Measurements from ENCODE around the gene TTC7B. TPM values are rescaled to one million over a fixed set of nuclear protein-coding genes. Genes with fewer than 3 reads are reported as not detected.
A peak's percentile ranks its signal among the peaks of the same experiment; 100 is the strongest.

TTC7B gene
- total and polyA plus RNA-seq, 2 of the 13 experiments (the other 11 are each of a cell fraction or from before 2014, with no cell fraction given): 1.3 to 3.2 TPM

GRCh38 chr14:90483571-90483974, 332.7 kb downstream of the TTC7B start:
- no peak overlapping the region for H2AFZ ChIP-seq (ENCODE audit: low read length)
- H3K79me2 ChIP-seq (ENCODE audit: insufficient read depth, low read length): no peaks in the 10 kb centered on the region
- ATAC-seq (no peak), DNase-seq (ENCODE audit: low spot score) (no peak), FAIRE-seq (no peak)
- H3K9me3 ChIP-seq (ENCODE audit: low read length): no peaks in the 10 kb centered on the region
- H3K4me2 ChIP-seq (ENCODE audit: low read depth, low read length): no peak overlapping the region
- H3K36me3 ChIP-seq (replicated peaks in 1 of 2; ENCODE audit: control insufficient read depth in 1 of 2, insufficient read depth in 2 of 2, low read length in 2 of 2): no peaks in the 10 kb centered on the region
- H3K4me3 ChIP-seq (replicated peaks in 1 of 3; ENCODE audit: insufficient read depth in 1 of 3, low read depth in 2 of 3, low read length in 3 of 3): no peak overlapping the region
- no TSS peak for BruUV-seq (replicated peaks)
- 0 out of 5 replicates have a peak, but pooled peaks cover 0 to 3% of the 10 kb centered on the region in 2 experiments for H3K27me3 ChIP-seq (ENCODE audit: control insufficient read depth in 1 of 2, insufficient read depth in 2 of 2, low read length in 2 of 2)
- no peak overlapping the region for H3K27ac ChIP-seq (ENCODE audit: extremely low read length, insufficient read depth, low read length)
- POLR2A ChIA-PET: interaction anchor here (0.7 kb wide), 1 partner anchor 17 kb away, joined by 4 read pairs; no protein-coding TSS in a partner anchor
- WGBS (ENCODE audit: low lambda C conversion rate): 18% methylated on average over 11 of the region's 11 CpGs
- in situ Hi-C loops (cut with HindIII; ENCODE audit: extremely low pct_ligation_motif_present, low pct_unique_long_range_greater_than_20kb) (no loop called here), intact Hi-C loops (cut with micrococcal nuclease; ENCODE audit: unreplicated experiment) (no loop called here)
- TF ChIP-seq MNT (IDR thresholded peaks at IDR 0.05) (peak; percentile 44), ZNF780A (CRISPR knock-in tag; IDR thresholded peaks at IDR 0.05) (no peak)
- H4K20me1 ChIP-seq (ENCODE audit: insufficient read depth, low read length): no peaks in the 10 kb centered on the region
- CTCF ChIA-PET (ENCODE audit: low intra/inter-chr PET ratio, low total read pairs): no interaction called here
- no peaks in the 10 kb centered on the region for H3K4me1 ChIP-seq (ENCODE audit: insufficient read depth, low read length)
- H3K9ac ChIP-seq (ENCODE audit: insufficient read depth, low read depth, low read length): no peak overlapping the region

DNA sequence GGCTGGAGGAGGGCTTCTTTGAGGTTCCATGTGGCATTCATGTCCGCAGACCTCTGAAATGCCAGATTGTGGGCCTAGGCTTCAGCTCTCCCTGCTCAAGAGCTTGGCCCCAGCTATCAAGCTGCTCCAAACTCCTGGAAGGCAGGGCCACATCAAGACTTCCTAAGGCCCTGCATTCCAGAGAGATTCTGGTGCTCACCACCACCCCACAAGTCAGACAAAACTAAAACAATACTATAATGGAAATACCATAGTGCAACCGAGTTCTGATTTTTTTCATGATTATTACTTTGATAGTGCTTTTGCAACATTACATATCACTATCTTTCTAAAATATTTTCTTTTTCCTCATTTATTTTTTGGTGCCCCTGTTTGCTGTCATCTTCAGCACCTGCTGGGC, 333.1 kb downstream of the TTC7B start:
- H3K9ac ChIP-seq (ENCODE audit: insufficient read depth, low read depth, low read length): no peak overlapping the region
- H3K4me1 ChIP-seq (ENCODE audit: insufficient read depth, low read length): no peaks in the 10 kb centered on the region
- no peaks in the 10 kb centered on the region for H3K36me3 ChIP-seq (replicated peaks in 1 of 2; ENCODE audit: control insufficient read depth in 1 of 2, insufficient read depth in 2 of 2, low read length in 2 of 2)
- no TSS peak for BruUV-seq (replicated peaks)
- H3K79me2 ChIP-seq (ENCODE audit: insufficient read depth, low read length): no peaks in the 10 kb centered on the region
- ATAC-seq (no peak), DNase-seq (ENCODE audit: low spot score) (no peak), FAIRE-seq (no peak)
- H3K4me3 ChIP-seq (replicated peaks in 1 of 3; ENCODE audit: insufficient read depth in 1 of 3, low read depth in 2 of 3, low read length in 3 of 3): no peak overlapping the region
- no peaks in the 10 kb centered on the region for H4K20me1 ChIP-seq (ENCODE audit: insufficient read depth, low read length)
- no peaks in the 10 kb centered on the region for H3K9me3 ChIP-seq (ENCODE audit: low read length)
- intact Hi-C loops (cut with micrococcal nuclease; ENCODE audit: unreplicated experiment): no loop called here
- ChIA-PET CTCF (ENCODE audit: low intra/inter-chr PET ratio, low total read pairs) (no interaction called here), POLR2A (interaction anchor here (0.7 kb wide), 1 partner anchor 18 kb away, joined by 4 read pairs; no protein-coding TSS in a partner anchor)
- H3K4me2 ChIP-seq (ENCODE audit: low read depth, low read length): no peak overlapping the region
- H3K27me3 ChIP-seq (ENCODE audit: control insufficient read depth in 1 of 2, insufficient read depth in 2 of 2, low read length in 2 of 2): 0 out of 5 replicates have a peak, but pooled peaks cover 0 to 3% of the 10 kb centered on the region in 2 experiments
- no peak overlapping the region for H3K27ac ChIP-seq (ENCODE audit: extremely low read length, insufficient read depth, low read length)
- in situ Hi-C loops (cut with HindIII; ENCODE audit: extremely low pct_ligation_motif_present, low pct_unique_long_range_greater_than_20kb): no loop called here
- WGBS (ENCODE audit: low lambda C conversion rate): 22% methylated on average over 1 of the region's 2 CpGs
- H2AFZ ChIP-seq (ENCODE audit: low read length): no peak overlapping the region
- no peak for TF ChIP-seq ZMYM3 (CRISPR knock-in tag; IDR thresholded peaks at IDR 0.05)
- no peak for TF ChIP-seq POLR2A (IDR thresholded peaks at IDR 0.05; ENCODE audit: insufficient read depth in 1 of 2, low read depth in 2 of 2, low read length in 2 of 2)
- TF ChIP-seq POLR2G (IDR thresholded peaks at IDR 0.05; ENCODE audit: low read depth, low read length): no peak
- TF ChIP-seq KIAA2018 (CRISPR knock-in tag; IDR thresholded peaks at IDR 0.05; ENCODE audit: borderline replicate concordance): no peak
